Adrenal gland (tissue), 5 donors: ENCODE measurements around the gene THADA.

Experiments used
- POLR2A ChIP-seq, 2 donors: fragments of 450-650 bp; IDR thresholded peaks; one replicate each; pipeline ENCODE4 v1.6.1; 2017; ENCODE audit warnings: antibody characterized with exemption in 2 of 2, mild to moderate bottlenecking in 2 of 2, moderate library complexity in 1 of 2
- TF ChIP-seq, protein P1 (sequence below), 6 experiments: fragments of 450-650 bp in 4 of 6; fragments of 200-600 bp in 2 of 6; sonication (generic) in 1 of 6; IDR thresholded peaks; 1 replicate in 5 of 6; 2 replicates in 1 of 6; pipeline versions ENCODE4 v1.5.1 to v1.8.0; 2016 to 2021; ENCODE audit warnings: antibody characterized with exemption in 6 of 6, mild to moderate bottlenecking in 2 of 6, moderate library complexity in 1 of 6
- donor health status: DM: no; HTN: no; CAD: no.

DNA sequence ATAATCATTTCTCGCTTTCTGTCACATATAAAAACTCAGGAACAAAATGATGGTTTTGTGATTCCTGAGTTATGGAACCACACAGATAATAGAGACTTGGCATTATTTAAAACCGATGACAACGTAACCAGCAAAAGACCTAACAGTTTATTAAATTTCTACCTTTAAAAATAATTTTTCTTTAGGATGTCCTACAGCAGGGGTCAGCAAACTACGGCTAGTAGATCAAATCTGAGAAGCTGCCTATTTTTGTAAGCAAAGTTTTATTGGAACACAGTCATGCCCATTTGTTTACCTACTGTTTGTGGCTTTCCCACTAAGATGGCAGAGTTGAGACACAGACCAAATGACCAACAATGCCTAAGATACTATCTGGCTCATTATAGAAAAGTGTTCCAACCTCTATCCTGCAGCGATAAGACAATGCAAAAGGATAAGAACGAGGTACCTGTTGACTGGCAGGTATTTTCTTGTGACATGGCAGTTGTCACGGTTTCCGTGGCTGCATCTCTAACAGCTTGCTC, 316.5 kb downstream of the THADA start:
- TF ChIP-seq POLR2A (IDR thresholded peaks at IDR 0.05) = no peak
- TF ChIP-seq, protein P1, sequence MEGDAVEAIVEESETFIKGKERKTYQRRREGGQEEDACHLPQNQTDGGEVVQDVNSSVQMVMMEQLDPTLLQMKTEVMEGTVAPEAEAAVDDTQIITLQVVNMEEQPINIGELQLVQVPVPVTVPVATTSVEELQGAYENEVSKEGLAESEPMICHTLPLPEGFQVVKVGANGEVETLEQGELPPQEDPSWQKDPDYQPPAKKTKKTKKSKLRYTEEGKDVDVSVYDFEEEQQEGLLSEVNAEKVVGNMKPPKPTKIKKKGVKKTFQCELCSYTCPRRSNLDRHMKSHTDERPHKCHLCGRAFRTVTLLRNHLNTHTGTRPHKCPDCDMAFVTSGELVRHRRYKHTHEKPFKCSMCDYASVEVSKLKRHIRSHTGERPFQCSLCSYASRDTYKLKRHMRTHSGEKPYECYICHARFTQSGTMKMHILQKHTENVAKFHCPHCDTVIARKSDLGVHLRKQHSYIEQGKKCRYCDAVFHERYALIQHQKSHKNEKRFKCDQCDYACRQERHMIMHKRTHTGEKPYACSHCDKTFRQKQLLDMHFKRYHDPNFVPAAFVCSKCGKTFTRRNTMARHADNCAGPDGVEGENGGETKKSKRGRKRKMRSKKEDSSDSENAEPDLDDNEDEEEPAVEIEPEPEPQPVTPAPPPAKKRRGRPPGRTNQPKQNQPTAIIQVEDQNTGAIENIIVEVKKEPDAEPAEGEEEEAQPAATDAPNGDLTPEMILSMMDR (IDR thresholded peaks at IDR 0.05) = no peak
